BJ (cell line): ENCODE measurements around the gene ZNF462. TPM values are rescaled to one million over a fixed set of nuclear protein-coding genes. Genes with fewer than 3 reads are reported as not detected.

Source experiments
- CTCF ChIA-PET: fragments of 350-600 bp; formaldehyde crosslinking; extraction: SDS; loops from one replicate; lab custom pipeline; 2021; ENCODE audit warnings: antibody characterized with exemption, inconsistent platforms; lab: Yijun Ruan, JAX
- POLR2A ChIA-PET: fragments of 300-600 bp; sonication (Branson Sonifier 250); formaldehyde crosslinking; extraction: SDS; loops from one replicate; lab custom pipeline; 2021; ENCODE audit warnings: antibody characterized with exemption; lab: Charles Lee
- DNase-seq: peaks from one replicate; pipeline ENCODE4 v3.0.0-alpha.2; 2011; ENCODE audit warnings: low read depth
- H3K27me3 ChIP-seq: 2 replicates; pipeline ENCODE4 v1.6.0; 2011; ENCODE audit warnings: low read length; ENCODE audit not compliant: control insufficient read depth, insufficient read depth
- H3K36me3 ChIP-seq: 2 replicates; pipeline ENCODE4 v1.5.1; 2011; ENCODE audit warnings: low read length; ENCODE audit not compliant: control insufficient read depth, insufficient read depth
- H3K4me3 ChIP-seq: 2 replicates; pipeline ENCODE4 v1.5.1; 2011; ENCODE audit warnings: low read depth, mild to moderate bottlenecking, control low read depth, low read length
- CTCF ChIP-seq: IDR thresholded peaks from 2 replicates; pipeline ENCODE4 v1.5.1; 2011; ENCODE audit warnings: low read depth, mild to moderate bottlenecking, control low read depth, inconsistent platforms, low read length, moderate library complexity; ENCODE audit not compliant: insufficient read depth
- polyA plus RNA-seq: library from polyadenylated mRNA; depleted of rRNA; stranded (reverse); fragments of >200 nt; gene quantifications from 2 replicates; pipeline ENCODE4 v1.2.3, GENCODE V29; 2011

Gene ZNF462
- polyA plus RNA-seq, 1 experiment: 3.5 TPM

- Histone ChIP-seq H3K36me3 (no peaks in the 10 kb centered on the region), H3K4me3 (no peak overlapping the region), H3K27me3 (peaks cover 4% of the 10 kb centered on the region; the same call in 1 of the 2 replicates)
- ChIA-PET POLR2A (no interaction called here), CTCF (interaction anchor here (0.9 kb wide), 1 partner anchor 10 kb away, joined by 3 read pairs; no protein-coding TSS in a partner anchor)
- TF ChIP-seq CTCF: no peak
- no peak for DNase-seq
Measured at GRCh38 chr9:107036367-107036766, 173.4 kb downstream of the ZNF462 start.

- DNase-seq: no peak
- no peak for TF ChIP-seq CTCF
- peaks cover 4% of the 10 kb centered on the region; the same call in 1 of the 2 replicates for H3K27me3 ChIP-seq
- H3K36me3 ChIP-seq: no peaks in the 10 kb centered on the region
- POLR2A ChIA-PET: interaction anchor here (0.7 kb wide), 1 partner anchor 815 kb away, joined by 3 read pairs; no protein-coding TSS in a partner anchor
- CTCF ChIA-PET: interaction anchor here (1.3 kb wide), 1 partner anchor 10 kb away, joined by 3 read pairs; no protein-coding TSS in a partner anchor
- no peak overlapping the region for H3K4me3 ChIP-seq
Measured at GRCh38 chr9:107039542-107039941, 176.6 kb downstream of the ZNF462 start.

GRCh38 chr9:107042606-107043005 lies 179.6 kb downstream of the ZNF462 start:
- DNase-seq: no peak
- no peaks in the 10 kb centered on the region for H3K36me3 ChIP-seq
- no peak for TF ChIP-seq CTCF
- no peak overlapping the region for H3K4me3 ChIP-seq
- ChIA-PET CTCF (interaction anchor here (0.9 kb wide), 1 partner anchor 21 kb away, joined by 3 read pairs; no protein-coding TSS in a partner anchor), POLR2A (no interaction called here)
- 0 out of 2 replicates have a peak, but pooled peaks cover 2% of the 10 kb centered on the region for H3K27me3 ChIP-seq

GRCh38 chr9:107043886-107044285 lies 180.9 kb downstream of the ZNF462 start:
- no peak for DNase-seq
- H3K4me3 ChIP-seq: no peak overlapping the region
- POLR2A ChIA-PET: no interaction called here
- H3K36me3 ChIP-seq: no peaks in the 10 kb centered on the region
- TF ChIP-seq CTCF: no peak
- CTCF ChIA-PET: interaction anchor here (0.5 to 0.9 kb wide), 2 partner anchors 20 to 24 kb away, joined by 3 read pairs; no protein-coding TSS in a partner anchor
- peaks cover 4% of the 10 kb centered on the region; the same call in 1 of the 2 replicates for H3K27me3 ChIP-seq

GRCh38 chr9:107044872-107045271 lies 181.9 kb downstream of the ZNF462 start:
- no peaks in the 10 kb centered on the region for H3K36me3 ChIP-seq
- peaks cover 4% of the 10 kb centered on the region; the same call in 1 of the 2 replicates for H3K27me3 ChIP-seq
- POLR2A ChIA-PET: no interaction called here
- CTCF ChIA-PET: interaction anchor here (0.9 to 1.6 kb wide), 2 partner anchors 10 to 19 kb away, joined by 3 to 5 read pairs; no protein-coding TSS in a partner anchor
- DNase-seq: no peak
- no peak overlapping the region for H3K4me3 ChIP-seq
- TF ChIP-seq CTCF: no peak
